GM12892 (cell line): ENCODE results near the gene BRS3.

Experiments
- DNase-seq: peaks from one replicate; pipeline ENCODE4 v3.0.0; 2011; ENCODE audit not compliant: insufficient read length
- FAIRE-seq: peaks from 2 replicates; lab custom pipeline; 2011; peaks lifted over from hg19 to GRCh38; lab: Jason Lieb, UNC
- POLR2A ChIP-seq: IDR thresholded peaks from 2 replicates; pipeline ENCODE4 v1.6.1; 2011; ENCODE audit warnings: low read depth, low read length, control low read depth
- POLR2AphosphoS5 ChIP-seq: IDR thresholded peaks from 2 replicates; pipeline ENCODE4 v1.6.1; 2011; ENCODE audit warnings: low read depth, low read length, control low read depth
- TAF1 ChIP-seq: IDR thresholded peaks from 2 replicates; pipeline ENCODE4 v1.6.1; 2011; ENCODE audit warnings: low read depth, mild to moderate bottlenecking, control low read depth, low read length, borderline replicate concordance

The BRS3 gene

DNA sequence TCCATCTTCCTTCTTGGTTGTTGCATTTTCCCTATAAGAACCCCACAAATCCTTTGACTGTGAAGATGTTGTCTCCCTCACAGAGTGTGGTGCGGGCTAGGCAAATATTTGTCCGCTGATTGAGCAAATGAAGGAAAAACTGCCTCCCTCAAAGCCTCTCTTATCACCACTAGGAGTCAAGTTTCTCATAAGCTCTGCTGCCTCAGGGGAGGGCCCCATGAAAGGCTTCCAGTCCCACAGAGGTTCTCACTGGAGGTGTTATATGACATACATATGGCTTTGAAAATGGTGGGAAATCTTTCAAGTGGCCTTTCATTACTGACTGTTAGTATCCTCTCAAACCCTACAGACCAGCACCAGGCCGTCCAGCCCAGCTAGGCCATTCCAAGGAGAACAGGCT is 53.5 kb downstream of the BRS3 start:
- DNase-seq = no peak
- FAIRE-seq = no peak

DNA sequence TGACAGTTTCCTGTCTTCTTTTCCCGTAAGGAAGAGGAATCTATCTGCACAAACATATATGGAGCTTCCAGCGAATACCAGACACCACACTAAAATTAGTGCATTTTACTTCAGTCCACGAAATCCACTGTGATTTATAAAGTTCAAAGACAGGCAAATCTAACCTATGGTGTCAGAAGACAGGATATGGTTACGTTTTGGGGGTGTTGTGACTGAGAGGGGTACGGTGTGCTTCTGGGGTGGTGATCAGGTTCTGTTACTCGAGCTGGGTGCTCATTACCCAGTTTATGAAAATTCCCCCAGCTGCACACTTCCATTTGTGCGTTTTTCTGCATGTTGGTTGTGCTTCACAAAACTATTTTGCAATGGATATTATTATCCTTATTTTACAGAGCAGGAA is 54.5 kb downstream of the BRS3 start:
- DNase-seq (no peak), FAIRE-seq (no peak)
- TF ChIP-seq POLR2A (no peak), TAF1 (no peak), POLR2AphosphoS5 (no peak)

More for the DNA sequence above, 53.5 kb downstream of the BRS3 start:
- TF ChIP-seq POLR2AphosphoS5 = no peak
